GM18498 (cell line): ENCODE data around the gene UBASH3B.

Source experiments
- ATAC-seq: cut with Tn5 transposase; IDR thresholded peaks from one replicate; pipeline ENCODE4 v1.9.1; 2021; ENCODE audit warnings: mild to moderate bottlenecking, moderate library complexity; ENCODE audit not compliant: unreplicated experiment

Gene UBASH3B

DNA sequence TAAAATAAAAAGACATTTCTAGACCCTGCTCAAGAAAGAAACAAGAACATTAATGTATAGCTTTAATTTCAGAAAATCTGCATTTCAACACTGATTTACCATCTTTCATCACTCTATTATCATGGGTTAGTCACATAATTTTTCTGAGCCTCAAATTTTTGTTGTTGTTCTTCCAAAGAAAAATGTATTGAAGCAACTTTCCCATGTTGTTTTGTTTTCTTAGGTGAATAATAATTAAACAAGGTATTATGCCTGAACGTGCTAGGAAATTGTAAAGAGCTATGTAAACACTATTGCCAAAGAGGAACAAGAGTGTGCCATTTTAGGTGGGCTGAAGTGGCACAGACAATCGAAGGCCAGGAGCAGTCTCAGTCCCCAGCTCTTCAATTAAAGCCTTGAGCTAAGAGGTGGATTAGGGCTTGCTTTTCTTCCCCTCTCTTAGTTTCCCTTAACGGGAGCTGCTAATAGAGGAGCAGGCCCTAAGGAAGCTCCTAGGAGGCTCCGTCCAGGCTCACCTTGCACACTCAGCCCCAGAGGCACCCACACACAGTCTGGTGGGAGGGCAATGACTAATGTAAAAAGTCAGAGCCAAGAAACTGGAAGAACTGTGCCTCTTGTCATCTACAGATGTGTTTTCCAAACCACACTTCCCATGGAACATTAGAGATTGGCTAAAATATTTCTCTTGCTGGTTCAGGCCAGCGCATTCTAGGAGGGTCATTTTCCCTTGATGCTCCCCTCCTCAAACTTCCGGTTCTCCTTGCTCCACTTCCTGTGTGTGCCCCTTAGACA, 8.8 kb upstream of the UBASH3B start:
- no peak for ATAC-seq

DNA sequence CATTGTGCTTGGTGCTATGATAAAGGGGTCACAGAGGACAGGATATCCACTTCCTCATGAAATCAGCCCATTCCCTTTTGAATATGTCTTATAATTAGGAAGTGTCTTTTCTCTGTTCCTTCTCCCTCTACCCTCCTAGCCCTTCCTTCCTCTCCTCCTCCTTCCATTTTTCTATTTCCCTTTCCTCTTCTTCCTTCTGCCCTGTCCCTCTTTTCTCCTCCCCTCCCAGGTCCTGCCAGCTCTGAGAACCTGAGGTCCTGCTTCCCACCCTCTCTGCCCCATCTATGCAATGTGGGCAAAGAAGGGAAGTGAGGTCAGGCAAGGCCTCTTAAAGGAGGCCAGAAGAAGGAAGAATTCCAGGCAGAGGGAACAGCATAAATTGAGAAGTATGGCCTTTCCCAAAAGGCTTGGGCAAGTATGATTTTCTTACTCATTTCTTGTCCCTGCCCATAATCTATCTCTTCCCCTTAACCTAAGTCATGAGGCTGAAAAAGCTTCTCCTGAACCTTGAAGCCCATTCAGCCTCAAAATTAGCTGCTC, 7.7 kb upstream of the UBASH3B start:
- no peak for ATAC-seq

DNA sequence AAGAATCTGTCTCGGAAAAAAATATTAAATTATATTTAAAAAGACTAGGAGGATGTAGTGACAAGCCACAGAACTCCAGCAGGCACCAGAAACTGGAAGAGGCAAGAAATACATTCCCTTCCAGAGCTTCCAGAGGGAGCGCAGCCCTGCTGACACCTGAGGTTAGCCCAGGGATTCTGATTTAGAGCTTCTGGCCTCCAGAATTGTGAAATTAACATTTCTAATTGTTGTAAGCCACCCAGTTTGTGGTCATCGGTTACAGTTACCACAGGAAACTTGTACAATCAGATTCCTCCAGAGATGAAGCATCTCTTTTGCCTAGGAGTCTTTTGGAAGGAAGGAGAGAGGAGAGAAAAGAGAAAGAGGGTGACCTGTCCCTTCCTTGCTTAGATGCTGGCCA, 6.4 kb upstream of the UBASH3B start:
- ATAC-seq = no peak

DNA sequence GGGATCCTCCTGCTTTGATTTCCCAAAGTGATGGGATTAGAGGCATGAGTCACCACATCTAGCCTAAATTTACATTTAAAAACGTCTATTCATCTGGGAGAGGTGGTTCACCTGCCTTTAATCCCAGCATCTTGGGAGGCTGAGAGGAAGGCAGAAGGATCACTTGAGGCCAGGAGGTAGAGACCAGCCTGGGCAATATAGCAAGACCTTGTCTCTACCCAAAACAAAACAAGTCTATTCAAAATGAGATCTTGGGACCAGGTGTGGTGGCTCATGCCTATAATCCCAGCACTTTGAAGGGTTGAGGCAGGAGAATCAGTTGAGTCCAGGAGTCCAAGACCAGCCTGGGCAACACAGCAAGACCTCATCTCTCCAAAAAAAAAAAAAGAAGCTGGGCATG, 4.9 kb upstream of the UBASH3B start:
- no peak for ATAC-seq

DNA sequence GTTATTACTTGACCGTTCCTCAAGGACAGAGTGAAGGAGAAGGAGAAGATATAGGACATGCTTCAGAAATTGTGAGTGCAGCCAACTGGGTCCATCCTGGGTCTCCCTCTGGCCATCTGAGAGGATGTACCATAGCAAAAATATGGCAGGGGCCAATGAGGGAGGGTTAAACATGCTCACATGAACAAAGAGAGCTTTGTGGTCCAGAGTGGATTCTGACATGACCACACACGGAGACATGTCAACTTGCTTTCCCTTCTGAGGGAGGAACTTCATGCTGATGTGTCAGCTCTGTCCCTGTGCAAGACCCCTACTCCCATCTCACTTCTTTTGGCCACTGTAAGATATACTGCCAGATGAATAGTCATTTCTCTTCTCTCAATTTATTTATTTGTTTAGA, 3.0 kb upstream of the UBASH3B start:
- ATAC-seq = no peak

DNA sequence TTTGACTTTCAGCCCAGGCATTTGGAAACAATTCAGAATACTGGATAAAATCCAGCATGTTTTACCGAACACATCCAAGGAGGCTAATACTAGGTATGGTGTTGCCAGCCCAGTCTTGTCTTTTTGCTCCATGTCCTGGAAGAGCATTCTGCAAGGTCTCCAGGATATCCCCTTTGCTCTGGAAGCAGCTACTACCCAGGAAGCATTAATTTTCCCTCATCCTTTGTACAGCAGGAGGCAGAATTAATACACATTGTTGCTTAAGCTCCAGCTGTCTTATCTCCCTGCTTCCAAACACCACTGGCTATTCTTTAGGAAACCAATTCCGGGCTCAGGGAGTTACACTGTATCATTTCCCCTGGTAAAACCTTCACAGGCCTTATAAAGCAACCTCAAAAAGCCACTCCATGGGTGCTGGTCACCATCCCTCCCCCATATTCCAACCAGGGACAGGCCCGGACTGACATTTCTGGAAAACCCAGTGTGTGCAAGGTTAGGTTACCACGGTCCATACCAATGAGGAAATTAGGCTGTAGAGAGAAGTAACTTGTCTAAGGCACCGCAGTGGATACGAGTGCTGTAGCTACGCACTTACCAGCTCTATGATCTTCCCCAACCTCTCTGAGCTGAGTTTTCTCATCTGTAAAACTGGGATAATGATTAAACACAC, 1.5 kb upstream of the UBASH3B start:
- no peak for ATAC-seq

DNA sequence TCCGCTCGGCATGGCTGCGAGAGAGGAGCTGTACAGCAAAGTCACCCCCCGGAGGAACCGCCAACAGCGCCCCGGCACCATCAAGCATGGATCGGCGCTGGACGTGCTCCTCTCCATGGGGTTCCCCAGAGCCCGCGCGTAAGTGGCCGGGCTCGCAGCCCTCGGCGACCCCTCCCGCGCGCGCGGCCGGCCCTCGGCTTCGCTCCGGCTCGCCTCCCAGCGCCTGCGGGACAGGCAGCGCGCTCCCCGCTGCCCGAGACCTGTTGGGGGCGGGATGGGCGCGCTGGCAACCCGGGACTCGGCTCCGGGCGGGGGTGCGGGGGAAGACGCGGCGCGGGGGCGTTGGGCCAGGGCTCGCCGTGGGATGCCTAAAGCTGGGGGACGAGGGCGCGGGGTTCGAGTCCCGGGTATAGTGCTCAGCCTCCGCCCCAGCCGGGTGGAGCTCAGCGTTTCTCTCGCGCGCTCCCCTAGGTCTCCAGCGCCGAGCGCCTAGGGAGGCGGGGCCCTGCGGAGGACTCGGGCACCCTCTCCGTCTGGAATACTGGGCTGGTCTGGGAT, 630 bp downstream of the UBASH3B start:
- ATAC-seq = peak; percentile 66

DNA sequence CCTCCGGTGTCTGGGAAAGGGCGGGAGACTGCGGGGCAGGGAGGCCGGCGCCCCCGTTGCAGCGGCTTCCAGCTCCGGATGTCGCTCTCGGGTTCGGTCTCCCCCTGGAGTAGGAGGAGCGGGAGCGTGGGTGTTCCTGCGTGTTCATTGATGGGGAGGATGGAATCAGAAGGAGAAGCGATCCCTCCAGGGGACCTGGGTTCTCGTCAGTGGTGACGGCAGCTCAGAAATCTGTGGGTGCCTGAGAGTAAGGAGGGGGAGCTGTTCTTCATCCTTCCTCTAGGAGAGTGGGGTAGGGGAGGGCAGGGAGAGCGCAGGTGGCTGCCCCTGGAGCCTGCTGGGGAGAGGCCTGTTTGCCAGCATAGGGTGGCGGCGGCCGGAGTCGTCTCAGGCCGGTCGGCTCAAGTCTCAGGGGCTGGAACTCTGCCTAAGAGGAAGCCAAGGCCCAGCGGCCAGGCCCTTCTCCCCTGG, 1.1 kb downstream of the UBASH3B start:
- no peak for ATAC-seq

DNA sequence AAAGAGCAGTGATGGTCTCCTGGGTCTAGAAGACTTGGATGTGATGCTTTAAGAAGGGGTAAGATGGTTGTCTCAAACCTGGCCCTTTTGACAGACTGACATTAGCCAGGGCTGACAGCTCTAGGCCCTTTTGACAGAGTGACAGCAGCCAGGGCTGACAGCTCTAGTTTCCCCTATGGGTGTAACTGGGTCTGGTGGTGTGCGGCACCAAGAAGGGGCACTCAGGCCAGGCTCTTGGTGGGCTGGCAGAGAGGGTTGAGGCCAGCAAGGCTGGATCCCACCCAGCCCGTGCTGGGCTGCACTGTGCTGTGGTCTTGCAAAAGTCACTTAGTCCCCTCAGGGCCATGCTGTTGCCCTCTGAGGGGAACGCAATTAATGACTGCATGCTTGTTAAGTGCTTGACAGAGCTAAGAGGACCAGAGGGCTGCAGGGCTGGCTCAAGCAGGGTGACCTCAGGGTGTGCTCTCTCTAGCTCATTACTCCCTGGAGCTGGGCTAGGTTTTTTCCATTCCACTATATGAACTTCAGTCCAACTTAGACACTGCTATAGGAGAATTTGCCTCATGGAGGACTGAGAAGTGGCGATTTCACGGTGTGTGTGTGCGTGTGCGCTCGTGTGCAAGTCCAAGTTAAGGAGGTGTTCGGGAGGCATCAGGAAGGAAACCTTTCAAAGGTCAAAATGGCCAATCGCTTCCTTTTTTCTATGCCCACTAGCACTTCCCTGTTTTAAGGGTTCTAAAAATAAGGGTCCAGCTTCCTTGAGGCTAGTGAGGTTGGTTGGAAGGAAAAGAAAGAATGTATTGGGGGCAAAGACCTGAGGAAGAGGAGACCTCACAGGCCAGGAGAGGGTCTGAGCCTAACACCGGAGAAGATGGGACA, 4.4 kb downstream of the UBASH3B start:
- no peak for ATAC-seq

DNA sequence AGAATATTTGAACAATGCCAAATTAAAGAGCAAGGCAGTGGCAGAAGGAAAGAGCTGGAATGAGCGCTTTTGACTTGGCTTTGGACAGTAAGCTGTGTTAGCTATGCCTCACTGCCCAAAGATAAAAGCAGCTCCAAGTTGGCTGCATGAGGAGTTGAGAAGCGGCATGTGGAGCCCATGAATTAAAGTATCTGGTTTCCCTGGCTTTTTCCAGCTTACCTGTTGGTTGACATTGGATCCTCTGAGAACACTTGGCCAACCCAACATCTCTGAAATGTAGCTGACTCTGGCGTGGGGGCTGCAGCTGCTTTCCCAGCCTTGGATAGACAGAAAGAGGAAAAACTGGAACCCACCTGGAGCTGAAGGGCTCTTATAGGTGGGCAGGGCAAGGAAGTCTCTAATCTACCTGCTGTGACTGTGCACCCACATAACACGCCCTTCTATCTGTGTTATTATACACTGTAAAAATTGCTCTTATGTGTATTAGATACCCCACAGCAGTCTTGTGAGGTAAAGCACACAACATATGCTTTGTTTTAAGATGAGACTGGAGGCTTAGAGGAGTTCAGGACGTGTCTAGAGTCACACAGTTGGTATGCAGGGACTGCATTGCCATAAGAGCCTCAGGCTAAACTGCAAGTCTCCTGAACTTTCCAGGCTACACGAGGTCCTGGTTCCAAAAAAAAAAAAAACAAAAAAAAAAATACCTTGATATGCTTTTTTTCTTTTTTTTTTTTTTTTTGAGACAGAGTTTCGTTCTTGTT, 5.8 kb downstream of the UBASH3B start:
- ATAC-seq = no peak

DNA sequence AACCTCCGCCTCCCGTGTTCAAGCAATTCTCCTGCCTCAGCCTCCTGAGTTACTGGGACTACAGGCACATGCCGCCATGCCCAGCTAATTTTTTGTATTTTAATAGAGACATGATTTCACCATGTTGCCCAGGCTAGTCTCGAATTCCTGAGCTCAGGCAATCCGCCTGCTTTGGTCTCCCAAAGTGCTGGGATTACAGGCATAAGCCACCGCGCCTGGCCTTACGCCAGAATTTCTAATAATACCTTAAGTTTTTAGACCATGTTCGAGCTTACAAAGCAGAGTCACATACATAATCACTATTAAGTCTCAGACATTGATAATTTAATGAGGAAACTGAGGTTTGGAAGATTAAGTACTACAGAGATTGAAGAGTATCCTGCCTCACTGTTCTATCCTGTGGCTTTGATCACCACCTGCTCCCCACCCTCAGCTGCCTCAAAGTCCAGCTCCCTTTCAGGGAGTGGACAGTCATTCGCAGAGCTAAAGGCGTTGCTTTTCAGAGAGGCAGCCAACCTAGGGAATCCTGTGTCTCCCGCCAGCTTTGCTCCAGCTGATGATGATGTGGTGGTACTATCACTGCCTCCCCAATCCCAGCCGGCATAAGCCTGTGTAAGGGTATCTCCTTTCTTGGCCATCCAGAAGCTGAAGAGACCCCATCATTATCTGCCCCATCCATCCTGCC, 7.7 kb downstream of the UBASH3B start:
- ATAC-seq = no peak

DNA sequence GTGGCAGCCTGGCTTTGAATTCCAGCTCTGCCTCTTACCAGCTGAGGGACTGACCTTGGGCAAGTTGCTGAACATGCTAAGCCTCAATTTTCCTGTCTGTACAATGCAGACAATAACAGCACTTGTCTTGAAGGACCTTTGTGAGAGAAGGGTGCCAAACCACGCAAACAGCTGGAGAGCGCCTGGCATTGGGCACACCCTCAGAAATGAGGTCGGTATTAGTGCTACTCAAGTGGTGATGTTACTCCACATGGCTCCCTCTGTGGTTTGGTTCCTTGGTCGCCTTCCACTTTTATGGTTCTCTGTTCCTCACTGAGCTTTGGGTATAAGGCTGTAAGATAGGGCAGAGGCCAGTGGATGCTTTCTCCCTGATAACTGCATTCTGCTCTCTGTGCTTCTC, 8.2 kb downstream of the UBASH3B start:
- ATAC-seq = no peak

DNA sequence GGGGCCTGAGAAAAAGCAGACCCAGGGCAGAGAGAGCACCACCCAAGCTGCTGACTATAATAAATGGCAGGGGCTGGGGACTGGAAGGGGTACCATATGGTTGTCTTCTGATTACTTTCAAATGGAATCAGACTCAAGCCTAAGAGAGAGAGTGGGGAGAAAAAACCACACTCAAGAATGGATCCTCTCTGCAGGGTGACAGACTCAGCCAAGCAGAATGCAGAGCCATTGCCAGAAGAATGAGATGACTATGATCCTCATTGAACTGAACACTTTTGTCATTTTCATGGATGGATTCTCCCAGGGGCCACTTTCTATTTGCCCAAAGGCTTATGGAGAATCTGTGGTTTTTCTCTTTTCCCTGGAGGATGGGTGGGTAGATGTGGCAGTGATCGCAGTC, 8.7 kb downstream of the UBASH3B start:
- ATAC-seq = no peak

DNA sequence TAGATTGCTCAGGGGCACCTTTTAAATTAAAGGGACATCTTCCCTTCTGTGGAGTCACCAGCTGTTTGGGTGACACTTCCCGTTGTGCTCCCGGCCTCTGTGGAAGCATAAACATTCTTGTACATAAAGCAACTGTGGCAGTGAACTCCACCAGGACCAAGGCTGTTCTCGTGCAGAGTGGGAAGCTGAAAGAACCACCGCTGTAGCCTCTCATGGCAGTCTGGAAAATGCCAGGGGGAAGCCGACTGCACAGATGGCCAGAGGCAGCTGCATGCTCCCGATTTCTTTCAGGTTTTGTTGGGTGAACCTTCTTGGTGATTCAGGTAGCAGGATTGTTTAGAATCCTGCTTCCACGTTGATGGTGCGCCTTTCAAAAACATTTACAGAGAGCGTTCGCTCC, 10.3 kb downstream of the UBASH3B start:
- ATAC-seq = no peak

DNA sequence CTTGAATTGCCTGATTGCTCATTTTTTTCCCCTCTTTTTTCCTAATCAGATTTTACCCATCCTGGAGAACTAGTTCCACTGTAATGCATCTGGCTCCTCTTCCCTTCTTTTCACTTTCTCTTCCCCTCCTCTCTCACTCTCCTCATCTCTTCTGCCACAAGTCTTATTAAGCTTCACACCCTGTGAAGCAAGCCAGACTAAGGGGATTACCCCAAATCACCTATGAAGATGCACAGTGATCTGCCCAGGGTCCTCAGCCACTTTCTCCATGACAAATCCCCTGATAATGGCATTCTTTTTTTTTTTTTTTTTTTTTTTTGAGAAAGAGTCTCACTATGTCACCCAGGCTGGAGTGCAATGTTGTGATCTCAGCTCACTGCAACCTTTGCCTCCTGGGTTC, 11.2 kb downstream of the UBASH3B start:
- ATAC-seq = no peak

DNA sequence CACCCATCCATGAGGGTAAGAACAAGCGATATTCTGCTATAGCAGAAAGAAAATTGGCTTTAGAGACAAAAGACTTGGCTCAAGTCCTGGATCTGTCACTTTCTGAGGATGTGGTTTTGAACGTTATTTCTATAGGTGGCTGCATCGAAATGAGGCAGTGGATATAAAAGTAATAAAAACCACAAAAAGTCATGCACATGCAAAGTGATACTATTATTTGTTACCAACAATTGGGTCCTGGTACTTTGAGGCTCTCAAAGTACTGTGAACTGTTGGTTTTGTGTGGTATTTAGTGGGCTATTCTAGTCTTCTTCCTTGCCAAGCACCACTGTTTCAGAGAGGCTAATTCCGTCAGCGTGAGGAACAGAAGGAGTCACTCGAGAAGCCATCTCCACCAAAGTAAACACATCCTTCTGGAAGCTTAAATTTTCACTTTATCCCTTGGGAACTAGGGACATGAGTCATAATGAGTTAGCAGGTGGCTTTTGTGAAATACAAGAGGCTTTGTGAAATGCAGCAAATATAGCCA, 13.1 kb downstream of the UBASH3B start:
- no peak for ATAC-seq

DNA sequence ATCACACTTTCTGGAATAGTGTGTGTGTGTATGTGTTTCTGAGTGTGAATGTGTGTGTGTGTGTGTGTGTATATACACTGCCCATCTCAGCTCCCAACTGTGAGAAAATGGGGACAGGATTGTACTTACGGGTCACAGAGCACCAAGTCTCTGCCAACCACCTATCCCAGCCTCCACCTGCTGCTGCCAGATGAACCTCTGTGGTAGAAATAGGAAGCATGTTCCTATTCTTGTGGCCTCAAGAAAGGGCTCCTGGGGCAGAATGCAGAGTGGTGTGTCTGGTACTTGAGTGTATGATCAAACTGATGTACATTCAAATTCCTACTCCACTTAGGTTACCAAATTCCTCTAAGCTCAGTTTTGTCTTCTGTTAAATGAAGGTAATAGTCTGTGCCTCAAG, 14.6 kb downstream of the UBASH3B start:
- ATAC-seq = no peak

DNA sequence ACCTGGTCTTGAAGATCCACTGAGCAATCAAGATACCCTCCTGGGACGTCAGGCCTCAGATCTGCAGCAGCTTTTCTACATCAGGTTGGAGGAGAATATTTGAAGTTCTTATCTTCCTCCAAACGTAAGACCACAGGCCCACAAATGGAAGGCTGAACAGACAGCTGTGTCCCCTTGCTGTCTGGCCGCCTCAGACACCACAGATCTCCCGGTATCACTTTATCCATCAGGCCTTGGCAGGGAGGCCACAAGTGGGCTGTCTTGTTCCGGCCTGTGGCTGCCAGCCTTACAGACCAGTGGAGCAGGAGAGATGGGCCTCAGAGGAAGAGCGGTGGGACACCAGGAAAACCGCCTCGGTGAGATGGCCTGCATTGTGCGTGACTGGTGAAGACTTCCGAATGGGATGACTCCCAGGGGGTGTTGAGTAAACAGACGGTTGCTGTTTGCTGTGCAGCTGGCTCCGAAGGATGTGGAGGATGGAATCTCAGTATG, 15.9 kb downstream of the UBASH3B start:
- ATAC-seq = no peak

DNA sequence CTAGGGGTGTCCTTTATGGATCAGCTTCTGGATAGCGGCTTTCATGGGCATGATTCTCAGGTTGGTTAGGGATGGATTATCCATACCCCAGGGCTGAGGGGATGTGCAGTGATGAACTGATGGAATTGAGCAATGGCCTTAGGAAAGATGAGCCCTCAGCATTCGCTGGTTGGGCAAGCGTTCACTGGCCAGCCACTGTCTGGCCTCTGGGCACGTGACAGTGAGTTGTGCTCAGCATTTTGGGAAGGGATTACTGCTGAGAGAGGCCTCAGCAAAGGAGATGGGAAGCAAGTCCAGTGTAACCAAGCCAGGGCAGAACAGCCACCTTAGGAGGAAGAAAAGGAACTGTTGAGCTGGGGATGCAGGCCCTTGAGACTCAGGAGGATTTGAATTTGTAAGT, 17.4 kb downstream of the UBASH3B start:
- no peak for ATAC-seq
